NOMO-1 (cell line): Measurements from ENCODE around the gene TTC17.
"Not testable (repeated sequence)": the region's sequence is repeated elsewhere in the genome, so short reads cannot be mapped to it uniquely, and the experiment has no call there.

Source experiments
- DNase-seq, 2 experiments: peaks; one replicate each; lab custom pipeline; 2025; ENCODE audit not compliant: unreplicated experiment in 2 of 2; lab: John Stamatoyannopoulos, UW

TTC17 gene

DNA sequence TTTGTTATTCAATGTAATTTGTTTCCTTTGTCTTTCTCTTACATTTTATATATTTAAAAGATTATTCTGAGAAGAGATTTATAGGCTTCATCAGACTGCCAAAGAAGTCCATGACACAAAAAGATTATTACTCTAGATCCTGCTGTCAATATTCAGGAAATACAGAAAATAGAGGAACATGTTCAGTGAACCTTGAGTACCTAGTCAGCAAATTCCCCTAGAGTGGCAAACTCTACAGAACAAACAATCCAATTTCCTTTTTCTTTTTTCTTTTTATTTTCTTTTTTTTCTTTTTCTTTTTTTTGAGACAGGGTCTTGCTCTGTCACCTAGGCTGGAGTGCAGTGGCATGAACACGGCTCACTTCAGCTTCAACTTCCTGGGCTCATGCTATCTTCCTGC is 23.9 kb downstream of the TTC17 start:
- no peak for DNase-seq

DNA sequence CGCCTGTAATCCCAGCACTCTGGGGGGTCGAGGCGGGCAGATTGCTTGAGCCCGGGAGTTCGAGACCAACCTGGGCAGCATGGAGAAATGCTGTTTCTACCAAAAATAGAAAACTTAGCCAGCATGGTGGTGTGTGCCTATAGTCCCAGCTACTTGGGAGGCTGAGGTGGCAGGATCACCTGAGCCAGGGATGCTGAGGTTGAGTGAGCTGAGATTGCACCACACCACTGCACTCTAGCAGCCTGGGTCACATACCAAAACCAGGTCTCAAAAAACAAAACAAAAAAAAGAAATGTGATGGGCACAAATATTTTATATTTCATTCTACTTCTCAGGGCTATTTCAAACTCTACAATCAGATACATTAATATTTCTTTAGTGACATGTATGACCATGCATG is 25.7 kb downstream of the TTC17 start:
- DNase-seq, result no peak

DNA sequence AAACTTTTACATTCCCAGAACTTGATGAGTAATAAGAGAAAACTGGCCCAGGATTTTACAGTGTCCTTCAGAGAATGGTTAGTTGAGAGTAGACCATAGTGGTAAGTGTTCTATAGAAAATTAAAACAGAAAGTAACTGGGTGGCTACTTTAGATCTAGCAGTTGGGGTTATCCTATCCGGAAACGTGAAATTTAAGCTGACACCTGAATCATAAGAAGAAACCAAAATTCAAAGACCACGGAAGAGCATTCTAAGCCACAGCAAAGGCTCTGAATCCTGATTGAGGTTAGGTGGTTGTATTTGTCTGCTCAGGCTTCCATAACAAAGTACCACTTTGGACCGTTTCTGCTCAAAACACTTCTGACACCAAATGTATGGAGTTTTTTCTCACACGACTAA is 34.0 kb downstream of the TTC17 start:
- no peak for DNase-seq

DNA sequence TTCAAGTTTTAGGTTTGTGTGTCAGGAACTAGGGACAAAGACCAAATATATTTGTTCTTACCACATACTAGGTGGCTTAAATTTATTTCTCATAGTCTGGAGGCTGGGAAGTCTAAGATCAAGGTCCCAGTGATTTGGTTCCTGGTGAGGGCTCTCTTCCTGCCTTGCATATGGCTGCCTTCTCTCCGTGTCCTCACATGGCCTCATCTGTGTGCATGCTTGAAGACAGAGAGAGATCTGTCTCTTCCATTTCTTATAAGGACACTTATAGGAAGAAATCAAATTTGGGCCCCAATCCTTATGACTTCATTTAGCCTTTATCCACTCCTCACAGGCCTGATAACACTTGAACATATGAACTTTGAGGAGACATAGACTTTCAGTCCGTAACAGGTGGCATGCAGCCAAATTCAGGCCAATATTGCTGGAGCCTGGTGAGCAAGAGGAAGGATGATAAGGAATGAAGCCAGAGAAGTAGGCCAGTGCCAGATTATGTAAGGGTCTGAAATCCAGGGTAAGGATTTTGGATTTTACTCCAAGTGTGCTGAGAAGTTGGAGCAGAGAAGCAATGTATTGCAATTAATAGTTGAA is 35.1 kb downstream of the TTC17 start:
- DNase-seq, result no peak

DNA sequence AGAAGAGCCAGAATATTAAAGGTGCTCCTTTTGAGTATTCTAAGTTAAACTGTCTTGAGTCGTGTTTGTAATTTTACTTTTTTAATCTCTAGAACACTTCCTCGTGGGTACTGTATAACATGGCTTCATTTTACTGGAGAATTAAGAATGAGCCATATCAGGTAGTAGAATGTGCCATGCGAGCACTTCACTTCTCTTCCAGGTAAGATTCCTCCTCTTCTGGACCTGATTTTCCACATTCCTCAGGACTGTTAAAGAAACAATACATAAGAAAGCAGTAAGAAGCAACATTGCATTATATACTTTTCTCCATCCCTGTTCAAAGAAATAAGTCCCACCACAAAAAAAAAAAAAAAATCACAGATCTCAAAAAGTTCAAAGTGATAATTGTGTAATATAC is 37.9 kb downstream of the TTC17 start:
- no peak for DNase-seq

DNA sequence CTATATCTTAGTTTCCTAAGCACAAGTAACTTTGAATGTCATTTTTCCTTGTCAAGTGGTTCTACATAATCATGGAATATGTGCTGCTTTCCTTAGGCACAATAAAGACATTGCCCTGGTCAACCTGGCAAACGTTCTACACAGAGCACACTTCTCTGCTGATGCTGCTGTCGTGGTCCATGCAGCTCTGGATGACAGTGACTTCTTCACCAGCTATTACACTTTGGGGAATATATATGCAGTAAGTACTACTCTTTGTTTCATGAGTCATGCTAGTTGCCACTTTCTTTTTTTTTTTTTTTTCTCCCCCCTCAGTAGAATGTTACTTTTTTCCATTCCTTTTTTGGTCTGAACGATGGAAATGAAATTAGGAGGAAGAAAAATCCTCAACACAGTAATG is 38.5 kb downstream of the TTC17 start:
- no peak for DNase-seq

DNA sequence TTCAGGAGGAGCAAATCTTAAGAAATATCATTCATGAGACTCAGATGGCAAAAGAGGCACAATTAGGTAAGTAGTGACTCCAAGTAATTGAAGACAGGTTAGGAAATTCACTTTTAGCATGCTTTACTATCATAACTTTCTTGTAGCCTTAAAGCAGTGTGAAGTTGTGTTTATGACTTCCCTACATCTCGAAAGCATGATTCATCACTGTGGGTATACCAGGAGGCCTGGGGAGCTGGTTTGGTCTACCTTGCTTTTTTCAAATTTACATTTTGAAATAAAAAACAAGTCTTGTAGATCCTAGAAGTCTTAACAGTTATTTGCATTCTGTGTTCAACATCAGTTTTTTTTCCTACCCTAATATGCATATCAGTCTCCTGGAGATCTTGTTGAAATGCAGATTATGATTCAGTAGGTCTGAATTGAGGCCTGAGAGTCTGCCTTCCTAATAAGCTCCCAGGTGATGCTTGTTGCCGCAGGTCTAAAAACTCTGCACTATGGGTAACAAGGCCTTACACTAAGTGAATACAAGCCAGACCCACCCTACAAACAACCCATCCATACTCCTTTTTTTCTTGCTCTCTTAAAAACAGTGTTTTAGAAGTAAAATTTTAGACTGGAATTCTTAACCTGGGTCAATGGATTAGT is 41.4 kb downstream of the TTC17 start:
- DNase-seq, result no peak

DNA sequence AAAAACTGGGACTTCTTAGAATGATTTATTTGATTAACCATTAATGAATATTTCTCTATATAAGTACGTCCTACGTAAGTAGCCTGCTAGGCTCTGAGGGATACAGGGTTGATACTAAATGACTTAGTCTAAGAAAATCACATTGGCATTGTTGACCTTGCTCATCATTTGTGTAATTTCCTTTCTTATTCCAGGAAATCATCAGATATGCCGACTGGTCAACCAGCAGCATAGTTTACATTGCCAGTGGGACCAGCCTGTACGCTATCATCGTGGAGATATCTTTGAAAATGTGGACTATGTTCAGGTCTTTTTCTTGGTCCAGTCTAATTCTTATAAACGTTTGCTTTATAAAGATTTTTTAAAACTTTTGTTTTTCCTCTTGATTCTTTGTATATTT is 42.5 kb downstream of the TTC17 start:
- no peak for DNase-seq

DNA sequence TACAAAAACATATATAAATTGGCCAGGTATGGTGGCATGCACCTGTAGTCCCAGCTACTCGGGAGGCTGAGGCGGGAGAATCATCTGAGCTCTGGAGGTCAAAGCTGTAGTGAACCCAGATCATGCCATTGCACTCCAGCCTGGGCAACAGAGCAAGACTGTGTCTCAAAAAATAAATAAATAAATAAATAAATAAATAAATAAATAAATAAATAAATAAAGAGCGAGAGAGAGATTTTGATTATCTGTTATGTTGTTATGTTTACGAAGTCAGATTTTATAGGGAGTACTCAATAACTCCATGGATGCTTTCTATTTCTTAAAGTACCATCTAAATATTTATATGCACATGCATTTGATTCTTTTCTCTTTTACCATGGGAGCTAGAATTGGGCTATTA is 43.1 kb downstream of the TTC17 start:
- not testable (repeated sequence) for DNase-seq

DNA sequence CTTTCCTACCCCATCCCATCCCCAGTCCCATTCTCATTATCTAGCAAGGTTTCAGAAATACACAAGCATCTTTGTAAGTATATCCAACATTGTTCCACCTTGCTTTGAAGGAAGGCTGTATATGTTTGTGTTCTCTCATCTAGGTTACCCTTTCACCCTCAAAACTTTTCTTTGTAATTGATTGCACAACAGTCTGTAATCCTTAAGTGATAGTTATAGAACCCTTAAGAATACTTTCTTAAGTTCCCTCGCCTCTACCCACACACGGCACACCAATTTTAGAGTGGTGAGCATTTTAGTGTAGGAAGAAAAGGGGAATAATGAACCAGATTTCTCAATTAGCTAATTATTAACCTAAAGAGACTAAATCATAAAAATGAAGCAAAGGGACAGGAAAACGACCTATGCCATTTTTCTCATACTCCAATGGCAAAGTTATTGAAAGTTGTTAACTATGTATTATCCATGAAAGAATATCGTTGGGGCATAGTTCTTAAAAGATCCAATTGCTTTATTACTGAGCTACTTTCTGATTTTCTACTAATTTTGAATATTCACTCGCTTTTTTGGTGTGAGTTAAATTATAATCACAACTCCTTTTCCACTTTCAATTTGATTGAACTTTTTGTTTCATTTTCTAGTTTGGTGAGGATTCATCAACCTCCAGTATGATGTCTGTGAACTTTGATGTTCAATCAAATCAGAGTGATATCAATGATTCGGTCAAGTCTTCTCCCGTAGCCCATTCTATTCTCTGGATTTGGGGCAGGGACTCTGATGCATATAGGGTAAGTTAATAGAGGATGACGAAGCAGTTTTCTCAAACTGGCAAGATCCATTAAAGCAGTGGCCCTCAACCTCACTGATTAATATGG is 44.9 kb downstream of the TTC17 start:
- no peak for DNase-seq

DNA sequence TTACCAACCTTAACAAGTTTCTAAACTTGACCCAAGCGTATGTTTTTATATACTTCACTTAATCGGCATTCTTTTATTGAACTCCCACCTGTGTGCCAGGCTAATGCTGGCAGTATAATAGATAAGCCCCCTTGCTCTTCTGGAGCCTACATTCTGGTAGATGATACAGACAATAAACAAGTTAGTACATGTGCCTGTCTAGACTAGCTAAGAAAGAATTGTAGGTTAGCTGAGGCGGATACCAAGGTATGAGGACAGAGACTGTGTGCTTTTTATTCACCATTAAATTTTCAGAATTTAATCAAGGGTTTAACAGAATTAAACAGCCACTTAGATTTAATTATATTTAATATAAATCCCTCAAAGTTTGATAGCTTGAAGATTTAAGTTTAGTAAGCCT is 45.7 kb downstream of the TTC17 start:
- DNase-seq, result no peak

DNA sequence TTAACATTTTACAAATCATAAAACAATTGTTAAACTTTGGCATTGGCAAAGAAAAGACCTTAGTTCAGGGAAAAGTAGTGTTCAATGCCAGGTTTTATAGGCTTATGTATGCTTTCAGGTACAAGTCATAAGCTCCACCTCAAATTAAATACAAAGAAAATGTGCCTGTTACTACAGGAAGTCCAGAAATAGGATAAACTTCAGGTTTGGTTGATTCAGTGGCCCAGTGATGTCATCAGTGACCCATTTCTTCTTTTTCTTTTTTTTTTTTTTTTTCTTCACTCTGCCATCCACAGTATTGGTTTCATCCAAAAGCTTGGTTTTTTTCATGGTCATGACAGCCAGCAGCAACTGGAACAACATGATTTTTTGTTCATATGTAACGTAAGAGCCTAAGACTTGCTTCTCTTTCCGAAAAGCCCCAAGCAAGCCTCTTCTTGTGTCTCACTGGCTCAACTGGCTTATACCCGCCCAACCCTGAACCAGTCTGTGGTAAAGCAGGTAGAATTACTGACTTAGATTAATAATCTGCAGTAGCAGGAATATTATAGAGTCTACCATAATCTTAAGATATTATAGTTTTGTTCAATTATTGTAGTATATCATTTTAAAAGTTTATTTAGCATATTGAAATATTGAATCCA is 46.2 kb downstream of the TTC17 start:
- DNase-seq, result no peak

DNA sequence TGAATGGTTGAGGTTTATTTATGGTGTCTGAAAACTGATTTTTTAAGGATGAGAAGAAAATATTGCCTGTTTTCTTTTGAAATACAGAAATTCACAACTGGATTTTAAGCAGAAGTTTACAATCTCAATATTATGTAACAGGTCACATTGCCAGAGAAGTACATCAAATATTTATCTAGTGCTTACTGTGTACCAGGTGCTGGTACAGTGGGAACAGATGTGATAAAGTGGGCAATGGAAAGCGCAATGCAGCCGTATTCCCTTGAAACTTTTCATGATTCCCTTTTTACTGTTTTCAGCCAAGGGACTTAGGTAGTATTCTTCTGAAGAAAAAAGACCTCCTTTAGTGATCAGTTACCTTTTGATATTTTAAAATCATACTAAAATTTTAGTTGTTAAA is 49.6 kb downstream of the TTC17 start:
- DNase-seq, result no peak

DNA sequence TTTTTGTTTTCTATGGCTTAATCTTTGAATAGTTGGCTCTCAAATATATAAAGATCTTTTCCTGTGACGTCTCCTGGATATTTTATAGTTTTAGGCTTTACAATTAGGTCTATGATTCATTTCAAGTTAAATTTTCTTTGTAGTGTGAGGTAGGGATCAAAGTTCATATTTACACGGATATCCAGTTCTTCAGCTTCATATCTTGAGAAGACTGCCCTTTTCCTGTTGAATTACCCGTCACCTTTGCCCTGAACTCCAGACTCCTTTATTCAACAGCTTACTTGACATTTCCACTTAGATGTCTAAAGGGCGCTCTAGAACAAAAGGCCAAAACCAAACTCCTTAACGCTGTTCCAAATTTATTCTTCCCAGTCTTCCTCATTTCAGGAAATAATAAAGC is 51.7 kb downstream of the TTC17 start:
- DNase-seq, result no peak

DNA sequence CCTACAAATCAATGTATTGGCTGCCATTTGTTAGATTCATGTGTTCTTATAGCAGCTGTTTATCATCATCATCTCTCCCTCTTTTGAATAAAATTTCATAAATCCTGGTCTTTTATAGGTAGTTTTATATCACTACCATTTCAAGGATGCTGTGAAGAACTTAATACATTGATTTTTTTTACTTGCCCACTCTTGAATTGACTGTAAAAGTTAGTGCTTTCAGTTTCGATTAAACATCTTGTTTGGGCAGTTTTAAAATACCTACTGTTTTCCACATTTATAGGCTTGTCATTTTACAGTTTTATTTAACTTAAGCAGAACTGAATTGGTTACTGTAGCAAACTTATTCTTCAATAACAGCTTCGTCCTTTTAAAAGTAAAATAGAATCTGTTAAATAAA is 59.5 kb downstream of the TTC17 start:
- no peak for DNase-seq

DNA sequence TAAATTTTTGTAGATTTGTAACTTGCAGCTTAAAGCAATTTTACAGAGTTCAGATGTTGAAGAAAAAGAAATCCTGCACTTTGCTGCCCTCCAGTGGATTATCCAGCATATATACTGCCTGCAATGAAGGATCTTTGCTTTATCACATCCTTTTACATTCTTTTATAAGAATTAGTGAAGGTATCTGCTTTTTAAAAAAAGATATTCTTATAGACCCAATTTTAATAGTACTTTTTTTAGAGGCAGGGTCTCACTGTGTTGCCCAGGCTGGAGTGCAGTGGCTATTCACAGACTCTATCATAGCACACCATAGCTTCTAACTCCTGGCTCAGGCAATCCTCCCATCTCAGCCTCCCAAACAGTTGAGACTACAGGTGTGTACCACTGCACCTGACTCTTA is 60.7 kb downstream of the TTC17 start:
- DNase-seq, result peak in 1 of 2 experiments; percentile 17

DNA sequence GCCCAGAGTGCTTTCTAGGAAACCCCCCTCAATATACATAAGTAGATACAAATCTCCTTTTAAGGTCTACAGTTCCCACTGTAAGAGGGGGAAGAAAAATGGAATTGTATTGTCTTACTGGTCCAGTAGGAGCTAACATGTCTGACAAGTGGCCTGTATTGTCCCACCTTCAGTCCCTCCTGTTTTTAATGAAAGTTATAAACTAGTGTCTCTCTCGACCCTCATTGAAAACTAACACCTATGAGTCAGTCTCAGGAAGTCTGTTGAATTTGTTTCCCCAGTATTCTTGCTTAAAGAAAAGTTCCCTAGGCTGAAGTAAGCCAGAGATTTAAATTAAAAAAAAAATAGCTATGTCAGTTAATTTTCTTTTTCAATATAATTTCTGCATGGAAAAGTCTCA is 69.3 kb downstream of the TTC17 start:
- no peak for DNase-seq

DNA sequence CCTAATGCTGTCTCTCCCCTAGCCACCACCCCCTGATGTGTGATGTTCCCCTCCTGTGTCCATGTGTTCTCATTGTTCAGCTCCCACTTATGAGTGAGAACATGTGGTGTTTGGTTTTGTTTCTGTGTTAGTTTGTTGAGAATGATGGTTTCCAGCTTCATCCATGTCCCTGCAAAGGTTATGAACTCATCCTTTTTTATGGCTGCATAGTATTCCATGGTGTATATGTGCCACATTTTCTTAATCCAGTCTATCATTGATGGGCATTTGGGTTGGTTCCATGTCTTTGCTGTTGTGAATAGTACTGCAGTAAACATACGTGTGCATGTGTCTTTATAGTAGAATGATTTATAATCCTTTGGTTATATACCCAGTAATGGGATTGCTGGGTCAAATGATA is 72.2 kb downstream of the TTC17 start:
- not testable (repeated sequence) for DNase-seq

DNA sequence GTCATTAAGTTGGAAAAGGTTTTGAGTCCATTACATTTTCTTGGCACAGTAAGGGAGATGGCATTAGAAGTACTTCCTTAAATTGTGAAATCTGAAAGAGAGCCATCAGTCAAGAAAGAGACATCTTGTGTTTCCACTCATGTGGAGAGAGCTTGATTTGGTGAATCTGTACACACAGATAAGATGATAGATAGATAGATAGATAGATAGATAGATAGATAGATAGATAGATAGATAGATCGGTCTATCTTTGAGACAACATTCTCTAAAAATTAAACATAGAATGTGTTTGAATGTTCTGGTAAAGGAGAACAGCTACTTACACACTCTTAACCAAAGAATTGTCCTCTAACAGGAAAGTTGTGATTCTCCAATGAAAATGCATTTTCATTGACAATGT is 76.2 kb downstream of the TTC17 start:
- no peak for DNase-seq

DNA sequence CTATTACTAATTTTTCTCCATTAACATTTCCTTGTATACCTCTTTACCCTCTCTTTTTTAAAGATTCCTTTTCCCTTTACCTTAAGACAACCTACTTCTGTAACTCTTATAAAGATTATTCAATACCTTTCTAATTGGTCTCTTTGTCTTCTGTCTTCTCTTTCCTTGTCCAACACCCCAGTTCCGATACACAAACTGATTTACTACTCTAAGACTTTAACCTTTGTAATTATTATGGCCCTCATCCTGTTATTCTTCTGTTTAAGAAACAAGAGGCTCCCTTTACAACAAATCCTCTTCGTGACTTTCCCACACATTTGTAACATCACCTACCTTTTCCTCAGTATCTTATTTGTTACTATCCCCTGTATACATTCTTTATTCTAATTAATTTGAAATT is 81.8 kb downstream of the TTC17 start:
- no peak for DNase-seq

DNA sequence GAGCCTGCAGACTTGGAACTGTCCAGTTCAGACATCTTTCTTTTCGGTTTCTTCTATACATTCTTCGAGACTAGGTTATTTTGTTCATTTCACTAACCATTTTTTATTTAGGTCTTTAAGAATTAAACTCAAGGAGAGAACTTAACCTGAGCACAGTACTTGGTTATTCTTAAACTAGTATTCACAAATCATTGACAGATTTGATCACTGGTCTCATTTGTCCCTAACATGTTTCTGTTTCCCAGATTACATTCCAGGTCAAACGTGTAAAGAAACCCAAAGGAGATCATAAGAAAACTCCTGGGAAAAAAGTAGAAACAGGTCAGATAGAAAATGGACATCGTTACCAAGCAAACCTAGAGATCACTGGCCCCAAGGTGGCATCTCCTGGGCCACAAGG is 85.1 kb downstream of the TTC17 start:
- no peak for DNase-seq

DNA sequence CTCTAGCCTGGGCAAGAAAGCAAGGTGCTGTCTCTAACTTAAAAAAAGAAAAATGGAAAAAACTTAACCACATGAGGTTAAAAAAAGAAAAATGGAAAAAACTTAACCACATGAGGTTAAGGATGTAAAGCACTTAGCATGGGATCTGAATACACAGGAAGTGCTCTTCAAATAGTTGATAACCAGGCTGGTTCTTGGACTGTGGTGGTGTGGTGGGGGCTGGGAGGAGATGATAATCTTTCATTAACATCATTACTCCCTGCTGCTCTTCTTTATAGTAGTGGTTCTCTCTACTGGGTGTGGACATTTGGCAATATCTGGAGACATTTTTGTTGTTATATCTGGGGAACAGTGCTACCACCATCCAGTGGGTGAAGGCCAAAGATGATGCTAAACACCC is 88.4 kb downstream of the TTC17 start:
- no peak for DNase-seq
